ENCODE measurements around the gene NFKBIL1. TPM values are rescaled to one million over a fixed set of nuclear protein-coding genes. Genes with fewer than 3 reads are reported as not detected.

The NFKBIL1 gene
- total and polyA plus RNA-seq, 9 of the 15 experiments (the other 6 are each of a cell fraction or from before 2014, with no cell fraction given) = 0.49 to 33.1 (median 7.6) TPM

DNA sequence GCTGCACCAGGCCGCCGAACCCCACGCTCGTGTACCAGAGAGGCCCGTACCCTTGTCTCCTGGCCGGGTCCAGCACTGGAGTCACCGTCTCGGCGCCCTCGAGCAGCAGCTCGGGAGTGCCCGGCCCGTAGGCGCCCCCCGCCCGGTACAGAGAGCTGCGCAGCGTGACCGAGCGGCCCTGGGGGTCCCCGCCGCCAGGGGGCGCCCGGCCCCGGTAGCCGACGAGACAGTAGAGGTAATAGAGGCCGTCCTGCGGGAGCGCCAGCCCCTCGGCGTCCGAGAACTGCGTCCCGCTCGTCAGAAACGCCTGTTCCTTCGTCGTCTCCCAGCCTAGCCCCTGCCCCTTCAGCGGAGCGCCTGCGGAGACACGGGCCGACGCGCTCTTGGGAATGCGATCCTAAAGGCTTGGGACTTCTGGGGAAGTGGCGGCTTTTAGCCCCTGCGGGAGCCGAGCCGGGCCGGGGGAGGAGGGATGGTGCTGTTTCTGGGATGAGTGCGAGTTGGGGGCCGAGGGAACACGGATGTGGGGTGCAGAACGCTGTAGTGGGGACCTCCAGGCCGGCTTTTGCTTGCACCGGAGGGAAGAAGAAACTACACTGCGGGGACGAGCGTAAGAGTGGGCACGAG lies 33.5 kb downstream of the NFKBIL1 start (continued):
- no peak for TF ChIP-seq MAFF (IDR thresholded peaks at IDR 0.05; ENCODE audit: low read length)
- TF ChIP-seq GTF2A2 (tag; IDR thresholded peaks at IDR 0.05) = no peak
- TF ChIP-seq CREB3L1 (IDR thresholded peaks at IDR 0.05; ENCODE audit: borderline replicate concordance, low read depth) = 0 out of 2 replicates have a peak, but pooled peaks have one; percentile 52
- no peak for TF ChIP-seq ZNF717 (CRISPR knock-in tag; IDR thresholded peaks at IDR 0.05)
- no peak for TF ChIP-seq BRCA1 (IDR thresholded peaks at IDR 0.05)
- TF ChIP-seq BRCA1 (CRISPR knock-in tag; IDR thresholded peaks at IDR 0.05) = no peak
- no peak for TF ChIP-seq RERE (CRISPR knock-in tag; IDR thresholded peaks at IDR 0.05; ENCODE audit: borderline replicate concordance)
- TF ChIP-seq GTF2E2 (tag; IDR thresholded peaks at IDR 0.05) = peak; percentile 56; the same call in 1 of the 2 replicates
- TF ChIP-seq RFX5 (IDR thresholded peaks at IDR 0.05; ENCODE audit: low read depth, low read length) = no peak
- 0 out of 2 replicates have a peak, but pooled peaks have one; percentile 38 for TF ChIP-seq ZNF431 (CRISPR knock-in tag; IDR thresholded peaks at IDR 0.05)
- TF ChIP-seq, protein P1, sequence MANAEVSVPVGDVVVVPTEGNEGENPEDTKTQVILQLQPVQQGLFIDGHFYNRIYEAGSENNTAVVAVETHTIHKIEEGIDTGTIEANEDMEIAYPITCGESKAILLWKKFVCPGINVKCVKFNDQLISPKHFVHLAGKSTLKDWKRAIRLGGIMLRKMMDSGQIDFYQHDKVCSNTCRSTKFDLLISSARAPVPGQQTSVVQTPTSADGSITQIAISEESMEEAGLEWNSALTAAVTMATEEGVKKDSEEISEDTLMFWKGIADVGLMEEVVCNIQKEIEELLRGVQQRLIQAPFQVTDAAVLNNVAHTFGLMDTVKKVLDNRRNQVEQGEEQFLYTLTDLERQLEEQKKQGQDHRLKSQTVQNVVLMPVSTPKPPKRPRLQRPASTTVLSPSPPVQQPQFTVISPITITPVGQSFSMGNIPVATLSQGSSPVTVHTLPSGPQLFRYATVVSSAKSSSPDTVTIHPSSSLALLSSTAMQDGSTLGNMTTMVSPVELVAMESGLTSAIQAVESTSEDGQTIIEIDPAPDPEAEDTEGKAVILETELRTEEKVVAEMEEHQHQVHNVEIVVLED (CRISPR knock-in tag; IDR thresholded peaks at IDR 0.05) = peak; percentile 56; the same call in 1 of the 2 replicates
- TF ChIP-seq TAF9B (IDR thresholded peaks at IDR 0.05; ENCODE audit: partially characterized antibody) = no peak
- no peak; the same call in 1 of the 2 replicates for TF ChIP-seq RAD51 (IDR thresholded peaks at IDR 0.05; ENCODE audit: borderline replicate concordance, low read depth)
- TF ChIP-seq ZNF174 (CRISPR knock-in tag; IDR thresholded peaks at IDR 0.05) = no peak
- no peak for TF ChIP-seq FOXA3 (CRISPR knock-in tag; conservative IDR thresholded peaks at IDR 0.05 in 1 of 2, IDR thresholded peaks at IDR 0.05 in 1 of 2)
- TF ChIP-seq SIX5 (IDR thresholded peaks at IDR 0.05; ENCODE audit: borderline replicate concordance in 1 of 2, insufficient read depth in 1 of 2, low read depth in 1 of 2, low read length in 2 of 2) = no peak
- TF ChIP-seq, protein P2, sequence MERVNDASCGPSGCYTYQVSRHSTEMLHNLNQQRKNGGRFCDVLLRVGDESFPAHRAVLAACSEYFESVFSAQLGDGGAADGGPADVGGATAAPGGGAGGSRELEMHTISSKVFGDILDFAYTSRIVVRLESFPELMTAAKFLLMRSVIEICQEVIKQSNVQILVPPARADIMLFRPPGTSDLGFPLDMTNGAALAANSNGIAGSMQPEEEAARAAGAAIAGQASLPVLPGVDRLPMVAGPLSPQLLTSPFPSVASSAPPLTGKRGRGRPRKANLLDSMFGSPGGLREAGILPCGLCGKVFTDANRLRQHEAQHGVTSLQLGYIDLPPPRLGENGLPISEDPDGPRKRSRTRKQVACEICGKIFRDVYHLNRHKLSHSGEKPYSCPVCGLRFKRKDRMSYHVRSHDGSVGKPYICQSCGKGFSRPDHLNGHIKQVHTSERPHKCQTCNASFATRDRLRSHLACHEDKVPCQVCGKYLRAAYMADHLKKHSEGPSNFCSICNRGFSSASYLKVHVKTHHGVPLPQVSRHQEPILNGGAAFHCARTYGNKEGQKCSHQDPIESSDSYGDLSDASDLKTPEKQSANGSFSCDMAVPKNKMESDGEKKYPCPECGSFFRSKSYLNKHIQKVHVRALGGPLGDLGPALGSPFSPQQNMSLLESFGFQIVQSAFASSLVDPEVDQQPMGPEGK (CRISPR knock-in tag; IDR thresholded peaks at IDR 0.05; ENCODE audit: borderline replicate concordance) = no peak
